IMR-90 (cell line): ENCODE data around the gene MTREX. TPM values are rescaled to one million over a fixed set of nuclear protein-coding genes. Genes with fewer than 3 reads are reported as not detected.

Experiments
- ATAC-seq: fragments of 200-7000 bp; cut with Tn5 transposase; 2 replicates; pipeline ENCODE4 v1.9.1; 2020; ENCODE audit warnings: low read depth, mild to moderate bottlenecking, moderate library complexity
- BruUV-seq: library from RNA; stranded (reverse); fragments of 400-500 nt; replicated peaks from 2 replicates; lab custom pipeline; 2021; lab: Mats Ljungman, UMichigan
- CTCF ChIA-PET: fragments of 300-600 bp; formaldehyde crosslinking; extraction: SDS; loops from one replicate; lab custom pipeline; 2021; ENCODE audit warnings: antibody characterized with exemption; lab: Yijun Ruan, JAX
- POLR2A ChIA-PET: fragments of 300-600 bp; sonication (Branson Sonifier 250); formaldehyde crosslinking; loops from one replicate; lab custom pipeline; 2022; ENCODE audit warnings: antibody characterized with exemption; ENCODE audit not compliant: unreplicated experiment; lab: Charles Lee
- DNase-seq: peaks from one replicate; pipeline ENCODE4 v3.0.0; 2013
- H2AFZ ChIP-seq: replicated peaks from 2 replicates; pipeline ENCODE3; 2013; ENCODE audit warnings: low read length, mild to moderate bottlenecking; ENCODE audit not compliant: poor library complexity
- H2AK5ac ChIP-seq: 2 replicates; pipeline ENCODE4 v1.6.1; 2013; ENCODE audit warnings: low read depth, low read length, inconsistent platforms
- H2AK9ac ChIP-seq: replicated peaks from 2 replicates; pipeline ENCODE3; 2013; ENCODE audit warnings: mild to moderate bottlenecking, low read depth, low read length, moderate library complexity; ENCODE audit not compliant: poor library complexity
- H2BK120ac ChIP-seq: 2 replicates; pipeline ENCODE4 v1.6.1; 2013; ENCODE audit warnings: low read depth, low read length, inconsistent platforms
- H2BK15ac ChIP-seq: 3 replicates; pipeline ENCODE4 v1.6.1; 2013; ENCODE audit warnings: low read depth, low read length, inconsistent platforms
- H2BK20ac ChIP-seq: 2 replicates; pipeline ENCODE4 v1.6.1; 2013; ENCODE audit warnings: low read depth, mild to moderate bottlenecking, inconsistent platforms, low read length, moderate library complexity
- H2BK5ac ChIP-seq: 2 replicates; pipeline ENCODE4 v1.6.1; 2013; ENCODE audit warnings: mild to moderate bottlenecking, low read depth, low read length, inconsistent platforms; ENCODE audit not compliant: poor library complexity, severe bottlenecking
- H3K14ac ChIP-seq: replicated peaks from 2 replicates; pipeline ENCODE4 v1.6.1; 2013; ENCODE audit warnings: low read depth, low read length, inconsistent platforms
- H3K18ac ChIP-seq: 2 replicates; pipeline ENCODE4 v1.6.1; 2013; ENCODE audit warnings: low read depth, low read length, control low read depth
- H3K23ac ChIP-seq: 2 replicates; pipeline ENCODE4 v1.6.1; 2013; ENCODE audit warnings: low read depth, low read length, inconsistent platforms
- H3K27ac ChIP-seq: 2 replicates; pipeline ENCODE4 v1.5.1; 2013; ENCODE audit warnings: mild to moderate bottlenecking, control low read depth, low read length; ENCODE audit not compliant: insufficient read depth
- H3K27me3 ChIP-seq: 2 replicates; pipeline ENCODE4 v1.6.1; 2013; ENCODE audit warnings: low read length; ENCODE audit not compliant: control insufficient read depth, insufficient read depth
- H3K36me3 ChIP-seq: 2 replicates; pipeline ENCODE4 v1.6.1; 2013; ENCODE audit warnings: low read length, mixed read lengths; ENCODE audit not compliant: control insufficient read depth, insufficient read depth
- H3K4ac ChIP-seq: 2 replicates; pipeline ENCODE4 v1.6.1; 2013; ENCODE audit warnings: low read depth, low read length, inconsistent platforms
- H3K4me1 ChIP-seq: 2 replicates; pipeline ENCODE4 v1.6.1; 2013; ENCODE audit warnings: low read length, mixed read lengths; ENCODE audit not compliant: control insufficient read depth, insufficient read depth
- H3K4me2 ChIP-seq: 2 replicates; pipeline ENCODE4 v1.6.1; 2013; ENCODE audit warnings: low read depth, mild to moderate bottlenecking, control low read depth, low read length, moderate library complexity
- H3K4me3 ChIP-seq: 2 replicates; pipeline ENCODE4 v1.5.1; 2013; ENCODE audit warnings: low read depth, mild to moderate bottlenecking, control low read depth, low read length, moderate library complexity; ENCODE audit not compliant: insufficient read depth
- H3K56ac ChIP-seq: 2 replicates; pipeline ENCODE4 v1.6.1; 2013; ENCODE audit warnings: low read length, inconsistent platforms; ENCODE audit not compliant: insufficient read depth; ENCODE audit errors: extremely low read depth
- H3K79me1 ChIP-seq, 2 experiments: 2 replicates each; pipeline ENCODE4 v1.6.1; 2013; ENCODE audit warnings: low read length in 2 of 2, inconsistent platforms in 1 of 2, low read depth in 1 of 2
- H3K9ac ChIP-seq: 2 replicates; pipeline ENCODE4 v1.6.1; 2013; ENCODE audit warnings: low read depth, low read length, control low read depth
- H3K9me1 ChIP-seq: 2 replicates; pipeline ENCODE4 v1.6.1; 2013; ENCODE audit warnings: low read length, inconsistent platforms; ENCODE audit not compliant: insufficient read depth
- H3K9me3 ChIP-seq: 2 replicates; pipeline ENCODE4 v1.6.1; 2013; ENCODE audit warnings: low read length; ENCODE audit not compliant: control insufficient read depth, insufficient read depth
- H4K20me1 ChIP-seq: 2 replicates; pipeline ENCODE4 v1.6.1; 2013; ENCODE audit warnings: low read length, inconsistent platforms; ENCODE audit not compliant: insufficient read depth
- H4K5ac ChIP-seq: 2 replicates; pipeline ENCODE4 v1.6.1; 2013; ENCODE audit warnings: mild to moderate bottlenecking, low read depth, low read length, control low read depth
- H4K8ac ChIP-seq, 2 experiments: 2 replicates each; pipeline ENCODE4 v1.6.1; 2013; ENCODE audit warnings: low read depth in 2 of 2, low read length in 2 of 2, control low read depth in 1 of 2, inconsistent platforms in 1 of 2
- H4K91ac ChIP-seq: 2 replicates; pipeline ENCODE4 v1.6.1; 2013; ENCODE audit warnings: low read depth, low read length, inconsistent platforms; ENCODE audit not compliant: insufficient read depth
- BHLHE40 ChIP-seq: fragments of 150-350 bp; IDR thresholded peaks from 2 replicates; pipeline ENCODE4 v1.6.1; 2016; ENCODE audit warnings: mild to moderate bottlenecking, low read depth, low read length
- CEBPB ChIP-seq: IDR thresholded peaks from 2 replicates; pipeline ENCODE4 v1.6.1; 2012; ENCODE audit warnings: low read depth, low read length, improper control_type of control experiment
- CHD1 ChIP-seq: IDR thresholded peaks from 2 replicates; pipeline ENCODE4 v1.6.1; 2012; ENCODE audit warnings: low read depth, low read length, improper control_type of control experiment
- FOS ChIP-seq: fragments of 150-350 bp; IDR thresholded peaks from 2 replicates; pipeline ENCODE4 v1.6.1; 2016; ENCODE audit warnings: low read depth, low read length
- MAFK ChIP-seq: IDR thresholded peaks from 2 replicates; pipeline ENCODE4 v1.6.1; 2012; ENCODE audit warnings: low read depth, low read length, improper control_type of control experiment
- MAZ ChIP-seq: IDR thresholded peaks from 2 replicates; pipeline ENCODE4 v1.6.1; 2012; ENCODE audit warnings: low read depth, mild to moderate bottlenecking, low read length, improper control_type of control experiment, moderate library complexity, borderline replicate concordance
- MXI1 ChIP-seq: IDR thresholded peaks from 2 replicates; pipeline ENCODE4 v1.6.1; 2012; ENCODE audit warnings: low read depth, mild to moderate bottlenecking, low read length, moderate library complexity, borderline replicate concordance
- NFE2L2 ChIP-seq: fragments of 150-350 bp; IDR thresholded peaks from 2 replicates; pipeline ENCODE4 v1.6.1; 2016; ENCODE audit warnings: low read depth, mild to moderate bottlenecking, low read length
- POLR2A ChIP-seq: IDR thresholded peaks from 2 replicates; pipeline ENCODE4 v1.6.1; 2012; ENCODE audit warnings: mild to moderate bottlenecking, low read depth, low read length
- RAD21 ChIP-seq: IDR thresholded peaks from 2 replicates; pipeline ENCODE4 v1.6.1; 2012; ENCODE audit warnings: low read length, improper control_type of control experiment
- RCOR1 ChIP-seq: IDR thresholded peaks from 2 replicates; pipeline ENCODE4 v1.6.1; 2012; ENCODE audit warnings: mild to moderate bottlenecking, low read length, improper control_type of control experiment; ENCODE audit not compliant: insufficient replicate concordance
- RFX5 ChIP-seq: IDR thresholded peaks from 2 replicates; pipeline ENCODE4 v1.8.0; 2012; ENCODE audit warnings: low read depth, mild to moderate bottlenecking, low read length, moderate library complexity
- SMC3 ChIP-seq: fragments of 150-350 bp; IDR thresholded peaks from 2 replicates; pipeline ENCODE4 v1.6.1; 2016; ENCODE audit warnings: low read depth, mild to moderate bottlenecking, antibody characterized with exemption, low read length, moderate library complexity
- dilution Hi-C: fragments of 300-500 bp; cut with HindIII; formaldehyde crosslinking; loops from one replicate; pipeline ENCODE4 v1.14.3; 2018; ENCODE audit warnings: low sequenced_read_pairs; ENCODE audit not compliant: unreplicated experiment
- in situ Hi-C: fragments of 300-500 bp; cut with MboI; formaldehyde crosslinking; loops from 3 replicates; pipeline ENCODE4 v1.14.3; 2019; ENCODE audit warnings: low sequenced_read_pairs, inconsistent platforms, mixed read lengths
- intact Hi-C: fragments of 100-400 bp; cut with micrococcal nuclease; formaldehyde crosslinking; loops from 2 replicates; pipeline ENCODE4 v1.10.0; 2022
- polyA plus RNA-seq, 3 experiments: library from polyadenylated mRNA; depleted of rRNA; stranded (reverse); fragments of >200 nt; gene quantifications; 2 replicates each; pipeline ENCODE4 v1.2.3, GENCODE V29; 2012; ENCODE audit warnings: low replicate concordance in 1 of 3
- total RNA-seq: library from RNA; depleted of rRNA; stranded (reverse); fragments of >200 nt; gene quantifications from 2 replicates; pipeline ENCODE4 v1.2.3, GENCODE V29; 2012
- TF ChIP-seq, protein P1 (sequence below): fragments of 150-350 bp; IDR thresholded peaks from 2 replicates; pipeline ENCODE4 v1.6.1; 2016; ENCODE audit warnings: low read depth, mild to moderate bottlenecking, low read length, moderate library complexity, borderline replicate concordance
- TF ChIP-seq, protein P2 (sequence below): fragments of 150-350 bp; IDR thresholded peaks from 2 replicates; pipeline ENCODE4 v1.6.1; 2017; ENCODE audit warnings: mild to moderate bottlenecking, antibody characterized with exemption, low read length, low read depth
- TF ChIP-seq, protein P3 (sequence below): conservative IDR thresholded peaks from 2 replicates; pipeline ENCODE4 v1.5.1; 2012; ENCODE audit warnings: mild to moderate bottlenecking, low read depth, low read length, improper control_type of control experiment

MTREX gene
- total and polyA plus RNA-seq, 2 of the 4 experiments (the other 2 are of a cell fraction), result 22.1 to 33.2 TPM

DNA sequence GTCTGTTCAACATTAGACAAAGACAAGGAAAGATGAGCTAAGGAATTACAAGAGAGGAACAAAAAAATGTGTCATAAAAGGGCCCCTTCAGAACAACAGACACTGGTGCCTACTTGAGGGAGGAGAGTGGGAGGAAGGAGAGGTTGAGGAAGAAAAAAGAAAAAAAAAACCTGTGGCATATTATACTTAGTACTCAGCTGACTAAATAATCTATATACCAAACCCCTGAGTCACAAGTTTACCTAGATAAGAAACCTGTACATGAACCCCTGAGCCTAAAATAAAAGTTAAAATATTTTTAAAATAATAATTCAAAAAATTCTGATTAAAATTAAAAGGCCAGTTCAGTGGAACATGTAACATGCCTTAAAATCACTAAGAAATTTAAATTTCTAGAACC is 107.3 kb downstream of the MTREX start:
- Histone ChIP-seq H3K9me3 (no peaks in the 10 kb centered on the region), H3K56ac (no peak overlapping the region), H3K27me3 (no peaks in the 10 kb centered on the region), H3K36me3 (peaks cover 3% of the 10 kb centered on the region), H3K14ac (no peak overlapping the region), H2BK120ac (no peak overlapping the region), H3K9ac (no peak overlapping the region), H2BK15ac (no peak overlapping the region), H3K27ac (no peak overlapping the region), H2BK20ac (no peak overlapping the region), H3K18ac (no peak overlapping the region), H4K5ac (no peak overlapping the region), H3K4me1 (peaks cover 6% of the 10 kb centered on the region), H2AFZ (no peak overlapping the region), H4K91ac (no peak overlapping the region), H4K20me1 (no peaks in the 10 kb centered on the region), H2AK5ac (no peak overlapping the region), H4K8ac (no peak overlapping the region), H3K4me2 (no peak overlapping the region), H3K9me1 (peaks cover 6% of the 10 kb centered on the region), H3K4ac (no peak overlapping the region), H3K23ac (no peak overlapping the region), H2AK9ac (no peak overlapping the region), H3K4me3 (no peak overlapping the region), H3K79me1 (peaks cover 5 to 15% of the 10 kb centered on the region in 2 experiments), H2BK5ac (no peak overlapping the region)
- ATAC-seq (no peak), DNase-seq (no peak)
- TF ChIP-seq, protein P1, sequence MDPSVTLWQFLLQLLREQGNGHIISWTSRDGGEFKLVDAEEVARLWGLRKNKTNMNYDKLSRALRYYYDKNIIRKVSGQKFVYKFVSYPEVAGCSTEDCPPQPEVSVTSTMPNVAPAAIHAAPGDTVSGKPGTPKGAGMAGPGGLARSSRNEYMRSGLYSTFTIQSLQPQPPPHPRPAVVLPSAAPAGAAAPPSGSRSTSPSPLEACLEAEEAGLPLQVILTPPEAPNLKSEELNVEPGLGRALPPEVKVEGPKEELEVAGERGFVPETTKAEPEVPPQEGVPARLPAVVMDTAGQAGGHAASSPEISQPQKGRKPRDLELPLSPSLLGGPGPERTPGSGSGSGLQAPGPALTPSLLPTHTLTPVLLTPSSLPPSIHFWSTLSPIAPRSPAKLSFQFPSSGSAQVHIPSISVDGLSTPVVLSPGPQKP, result no peak
- TF ChIP-seq MXI1 (no peak), SMC3 (no peak), POLR2A (no peak), RFX5 (no peak), RCOR1 (no peak), CEBPB (no peak), NFE2L2 (no peak), MAZ (no peak), FOS (no peak), CHD1 (no peak), MAFK (no peak), BHLHE40 (no peak), RAD21 (no peak)
- TF ChIP-seq, protein P2, sequence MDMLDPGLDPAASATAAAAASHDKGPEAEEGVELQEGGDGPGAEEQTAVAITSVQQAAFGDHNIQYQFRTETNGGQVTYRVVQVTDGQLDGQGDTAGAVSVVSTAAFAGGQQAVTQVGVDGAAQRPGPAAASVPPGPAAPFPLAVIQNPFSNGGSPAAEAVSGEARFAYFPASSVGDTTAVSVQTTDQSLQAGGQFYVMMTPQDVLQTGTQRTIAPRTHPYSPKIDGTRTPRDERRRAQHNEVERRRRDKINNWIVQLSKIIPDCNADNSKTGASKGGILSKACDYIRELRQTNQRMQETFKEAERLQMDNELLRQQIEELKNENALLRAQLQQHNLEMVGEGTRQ, result no peak
- TF ChIP-seq, protein P3, sequence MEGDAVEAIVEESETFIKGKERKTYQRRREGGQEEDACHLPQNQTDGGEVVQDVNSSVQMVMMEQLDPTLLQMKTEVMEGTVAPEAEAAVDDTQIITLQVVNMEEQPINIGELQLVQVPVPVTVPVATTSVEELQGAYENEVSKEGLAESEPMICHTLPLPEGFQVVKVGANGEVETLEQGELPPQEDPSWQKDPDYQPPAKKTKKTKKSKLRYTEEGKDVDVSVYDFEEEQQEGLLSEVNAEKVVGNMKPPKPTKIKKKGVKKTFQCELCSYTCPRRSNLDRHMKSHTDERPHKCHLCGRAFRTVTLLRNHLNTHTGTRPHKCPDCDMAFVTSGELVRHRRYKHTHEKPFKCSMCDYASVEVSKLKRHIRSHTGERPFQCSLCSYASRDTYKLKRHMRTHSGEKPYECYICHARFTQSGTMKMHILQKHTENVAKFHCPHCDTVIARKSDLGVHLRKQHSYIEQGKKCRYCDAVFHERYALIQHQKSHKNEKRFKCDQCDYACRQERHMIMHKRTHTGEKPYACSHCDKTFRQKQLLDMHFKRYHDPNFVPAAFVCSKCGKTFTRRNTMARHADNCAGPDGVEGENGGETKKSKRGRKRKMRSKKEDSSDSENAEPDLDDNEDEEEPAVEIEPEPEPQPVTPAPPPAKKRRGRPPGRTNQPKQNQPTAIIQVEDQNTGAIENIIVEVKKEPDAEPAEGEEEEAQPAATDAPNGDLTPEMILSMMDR, result no peak
- intact Hi-C loops (no loop called here), in situ Hi-C loops (no loop called here), dilution Hi-C loops (no loop called here)
- POLR2A ChIA-PET, result no interaction called here
- CTCF ChIA-PET, result interaction anchor here (0.6 to 1.0 kb wide), 2 partner anchors 8 to 19 kb away, joined by 3 to 4 read pairs; no protein-coding TSS in a partner anchor
- BruUV-seq, result no TSS peak
